GM12874 (cell line): ENCODE measurements around the gene APOM.

ENCODE experiments used
- CTCF ChIP-seq: IDR thresholded peaks from 2 replicates; pipeline ENCODE4 v1.5.1; 2011; ENCODE audit warnings: low read depth, mild to moderate bottlenecking, control low read depth, low read length, moderate library complexity; ENCODE audit not compliant: insufficient read depth

APOM gene

GRCh38 chr6:31640612-31641011, 15.1 kb upstream of the APOM start:
- TF ChIP-seq CTCF = no peak

- no peak for TF ChIP-seq CTCF
These were observed 14.3 kb upstream of the APOM start for GRCh38 chr6:31641370-31641769.

GRCh38 chr6:31642798-31643570, 12.7 kb upstream of the APOM start:
- TF ChIP-seq CTCF = no peak

- no peak for TF ChIP-seq CTCF
These were observed 11.8 kb upstream of the APOM start for GRCh38 chr6:31643818-31644454.

- TF ChIP-seq CTCF = no peak
These were observed 10.4 kb upstream of the APOM start for GRCh38 chr6:31645325-31645724.

- TF ChIP-seq CTCF = no peak
These were observed 4.0 kb upstream of the APOM start for GRCh38 chr6:31651602-31652191.

- no peak for TF ChIP-seq CTCF
These were observed 2.6 kb upstream of the APOM start for GRCh38 chr6:31652925-31653724.
